ENCODE results near the gene MAPK8.
A peak's percentile ranks its signal among the peaks of the same experiment; 100 is the strongest.

MAPK8 gene

GRCh38 chr10:48444266-48444665 lies 137.8 kb downstream of the MAPK8 start:
- no peak overlapping the region for H3K4me3 ChIP-seq (ENCODE audit: low read depth, low read length)
- TF ChIP-seq CTCF (IDR thresholded peaks at IDR 0.05; ENCODE audit: low read depth, low read length) = 0 out of 2 replicates have a peak, but pooled peaks have one; percentile 11

- no peak for TF ChIP-seq CTCF (IDR thresholded peaks at IDR 0.05; ENCODE audit: low read depth, low read length)
- no peak overlapping the region for H3K4me3 ChIP-seq (ENCODE audit: low read depth, low read length)
Observed at GRCh38 chr10:48444861-48445841, 138.7 kb downstream of the MAPK8 start.

GRCh38 chr10:48445932-48446331 lies 139.5 kb downstream of the MAPK8 start:
- H3K4me3 ChIP-seq (ENCODE audit: low read depth, low read length) = no peak overlapping the region
- no peak for TF ChIP-seq CTCF (IDR thresholded peaks at IDR 0.05; ENCODE audit: low read depth, low read length)

- TF ChIP-seq CTCF (IDR thresholded peaks at IDR 0.05; ENCODE audit: low read depth, low read length) = no peak
- H3K4me3 ChIP-seq (ENCODE audit: low read depth, low read length) = no peak overlapping the region
Observed at GRCh38 chr10:48446785-48447184, 140.3 kb downstream of the MAPK8 start.

GRCh38 chr10:48447356-48448215 lies 141.1 kb downstream of the MAPK8 start:
- H3K4me3 ChIP-seq (ENCODE audit: low read depth, low read length) = no peak overlapping the region
- TF ChIP-seq CTCF (IDR thresholded peaks at IDR 0.05; ENCODE audit: low read depth, low read length) = no peak

GRCh38 chr10:48448796-48449195 lies 142.3 kb downstream of the MAPK8 start:
- no peak overlapping the region for H3K4me3 ChIP-seq (ENCODE audit: low read depth, low read length)
- no peak for TF ChIP-seq CTCF (IDR thresholded peaks at IDR 0.05; ENCODE audit: low read depth, low read length)
